HepG2 (cell line): ENCODE data around the gene L3MBTL1. TPM values are rescaled to one million over a fixed set of nuclear protein-coding genes. Genes with fewer than 3 reads are reported as not detected.

Experiments
- ATAC-seq: fragments of 200-7000 bp; cut with Tn5 transposase; 3 replicates; pipeline ENCODE4 v1.9.1; 2020; ENCODE audit warnings: mild to moderate bottlenecking, moderate library complexity
- BruUV-seq: library from RNA; stranded (reverse); fragments of 400-500 nt; replicated peaks from 2 replicates; lab custom pipeline; 2021; lab: Mats Ljungman, UMichigan
- CTCF ChIA-PET: fragments of 300-600 bp; formaldehyde crosslinking; extraction: SDS; loops from one replicate; lab custom pipeline; 2021; ENCODE audit warnings: low total read pairs, inconsistent platforms, low intra/inter-chr PET ratio; lab: Yijun Ruan, JAX
- POLR2A ChIA-PET: fragments of 350-600 bp; sonication (Branson Sonifier 250); formaldehyde crosslinking; loops from one replicate; lab custom pipeline; 2020; ENCODE audit warnings: antibody characterized with exemption, inconsistent platforms; lab: Yijun Ruan, JAX
- DNase-seq: peaks from one replicate; pipeline ENCODE4 v3.0.0-alpha.2; 2015; ENCODE audit warnings: low spot score
- FAIRE-seq: peaks from 3 replicates; lab custom pipeline; 2011; peaks lifted over from hg19 to GRCh38; lab: Jason Lieb, UNC
- H2AFZ ChIP-seq: one replicate; pipeline ENCODE4 v1.6.1; 2011; ENCODE audit warnings: low read length, inconsistent platforms
- H3K27ac ChIP-seq: fragments of 300-600 bp; 3 replicates; pipeline ENCODE4 v1.8.0; 2011; ENCODE audit warnings: mixed run types, mild to moderate bottlenecking, mixed read lengths, low read length, inconsistent platforms; ENCODE audit not compliant: insufficient read depth; ENCODE audit errors: extremely low read length
- H3K27me3 ChIP-seq, 2 experiments: fragments of 200-600 bp in 1 of 2; 2 replicates in 1 of 2; 3 replicates in 1 of 2; pipeline versions ENCODE4 v1.6.0 to v1.8.0; 2011; ENCODE audit warnings: low read length in 2 of 2, mild to moderate bottlenecking in 2 of 2, moderate library complexity in 2 of 2, inconsistent platforms in 1 of 2; ENCODE audit not compliant: insufficient read depth in 2 of 2, control insufficient read depth in 1 of 2
- H3K36me3 ChIP-seq, 2 experiments: fragments of 200-600 bp in 1 of 2; replicated peaks in 1 of 2; 2 replicates in 1 of 2; 3 replicates in 1 of 2; pipeline versions ENCODE4 v1.5.1 to v1.8.0; 2011; ENCODE audit warnings: low read length in 2 of 2, inconsistent platforms in 1 of 2; ENCODE audit not compliant: insufficient read depth in 2 of 2, control insufficient read depth in 1 of 2
- H3K4me1 ChIP-seq: 2 replicates; pipeline ENCODE4 v1.5.1; 2012; ENCODE audit warnings: low read length, inconsistent platforms; ENCODE audit not compliant: insufficient read depth
- H3K4me2 ChIP-seq: 2 replicates; pipeline ENCODE4 v1.6.0; 2011; ENCODE audit warnings: low read depth, low read length, inconsistent platforms
- H3K4me3 ChIP-seq, 3 experiments: fragments of 200-600 bp in 1 of 3; sonication (generic), shearing (Covaris generic) in 1 of 3; replicated peaks in 1 of 3; 2 replicates each; pipeline ENCODE4 v1.5.1; 2011 to 2016; ENCODE audit warnings: low read length in 3 of 3, inconsistent platforms in 2 of 3, low read depth in 2 of 3, mild to moderate bottlenecking in 2 of 3, control low read depth in 1 of 3, mixed read lengths in 1 of 3; ENCODE audit not compliant: insufficient read depth in 1 of 3
- H3K79me2 ChIP-seq: one replicate; pipeline ENCODE4 v1.6.1; 2011; ENCODE audit warnings: low read length, inconsistent platforms; ENCODE audit not compliant: insufficient read depth
- H3K9ac ChIP-seq: 2 replicates; pipeline ENCODE4 v1.6.0; 2011; ENCODE audit warnings: mild to moderate bottlenecking, low read depth, low read length, inconsistent platforms; ENCODE audit not compliant: insufficient read depth
- H3K9me3 ChIP-seq: 2 replicates; pipeline ENCODE4 v1.5.1; 2012; ENCODE audit warnings: mild to moderate bottlenecking, low read length
- H4K20me1 ChIP-seq: 2 replicates; pipeline ENCODE4 v1.6.0; 2011; ENCODE audit warnings: inconsistent platforms, mild to moderate bottlenecking, low read length, moderate library complexity; ENCODE audit not compliant: insufficient read depth
- ARNT2 ChIP-seq: sonication (generic); formaldehyde crosslinking; IDR thresholded peaks from 2 replicates; pipeline ENCODE4 v1.8.0; 2022; ENCODE audit warnings: mild to moderate bottlenecking, low read depth, missing genetic modification reagents, moderate library complexity
- ARNTL ChIP-seq: sonication (generic); formaldehyde crosslinking; IDR thresholded peaks from 2 replicates; pipeline ENCODE4 v1.4.0; 2020; ENCODE audit warnings: mild to moderate bottlenecking, missing genetic modification reagents
- ELF3 ChIP-seq: IDR thresholded peaks from 2 replicates; pipeline ENCODE4 v1.6.1; 2016; ENCODE audit warnings: missing genetic modification reagents, missing compliant biosample characterization
- KLF6 ChIP-seq: IDR thresholded peaks from 2 replicates; pipeline ENCODE4 v1.8.0; 2016; ENCODE audit warnings: missing biosample characterization, missing genetic modification reagents
- NAIF1 ChIP-seq: sonication (generic); formaldehyde crosslinking; IDR thresholded peaks from 2 replicates; pipeline ENCODE4 v1.5.0; 2020; ENCODE audit warnings: mild to moderate bottlenecking, missing genetic modification reagents, borderline replicate concordance
- NR2F1 ChIP-seq, 2 experiments: fragments of 450-650 bp in 1 of 2; formaldehyde crosslinking in 1 of 2; IDR thresholded peaks; 2 replicates each; pipeline versions ENCODE4 v1.5.0 to v1.6.1; 2016 to 2020; ENCODE audit warnings: mild to moderate bottlenecking in 1 of 2, missing compliant biosample characterization in 1 of 2, missing genetic modification reagents in 1 of 2, moderate library complexity in 1 of 2
- POGZ ChIP-seq: sonication (generic); formaldehyde crosslinking; IDR thresholded peaks from 2 replicates; pipeline ENCODE4 v1.4.0; 2020; ENCODE audit warnings: mild to moderate bottlenecking, missing genetic modification reagents
- POLR2A ChIP-seq, 2 experiments: IDR thresholded peaks; 2 replicates each; pipeline ENCODE4 v1.6.1; 2011; ENCODE audit warnings: low read depth in 2 of 2, low read length in 2 of 2, mild to moderate bottlenecking in 1 of 2, moderate library complexity in 1 of 2; ENCODE audit not compliant: insufficient read depth in 1 of 2
- POLR2AphosphoS2 ChIP-seq: IDR thresholded peaks from 2 replicates; pipeline ENCODE4 v1.6.1; 2011; ENCODE audit warnings: low read depth, low read length, improper control_type of control experiment
- POLR2G ChIP-seq: fragments of 200-400 bp; formaldehyde crosslinking; IDR thresholded peaks from 2 replicates; pipeline ENCODE4 v1.6.1; 2018; ENCODE audit warnings: mild to moderate bottlenecking, low read depth, low read length, moderate library complexity
- PRPF4 ChIP-seq: fragments of 200-400 bp; formaldehyde crosslinking; IDR thresholded peaks from 2 replicates; pipeline ENCODE4 v1.6.1; 2016; ENCODE audit warnings: low read length, low read depth; ENCODE audit not compliant: poor library complexity, severe bottlenecking
- RBFOX2 ChIP-seq: fragments of 200-400 bp; formaldehyde crosslinking; IDR thresholded peaks from 2 replicates; pipeline ENCODE4 v1.6.1; 2017; ENCODE audit warnings: low read depth, mild to moderate bottlenecking, low read length
- SP2 ChIP-seq: sonication (generic); formaldehyde crosslinking; IDR thresholded peaks from 2 replicates; pipeline ENCODE4 v1.5.1; 2020; ENCODE audit warnings: mild to moderate bottlenecking, missing genetic modification reagents
- TSC22D2 ChIP-seq: sonication (generic); formaldehyde crosslinking; IDR thresholded peaks from 2 replicates; pipeline ENCODE4 v1.5.1; 2020; ENCODE audit warnings: missing genetic modification reagents, mild to moderate bottlenecking, borderline replicate concordance
- ZBTB20 ChIP-seq: sonication (generic); formaldehyde crosslinking; IDR thresholded peaks from 2 replicates; pipeline ENCODE4 v1.8.1; 2023; ENCODE audit warnings: missing genetic modification reagents, low read depth, mild to moderate bottlenecking, borderline replicate concordance
- ZBTB25 ChIP-seq: IDR thresholded peaks from 2 replicates; pipeline ENCODE4 v1.6.1; 2018; ENCODE audit warnings: missing genetic modification reagents
- ZFX ChIP-seq: sonication (generic); formaldehyde crosslinking; IDR thresholded peaks from 2 replicates; pipeline ENCODE4 v1.4.0; 2020; ENCODE audit warnings: mild to moderate bottlenecking, low read depth, missing genetic modification reagents, moderate library complexity
- ZMYM4 ChIP-seq: sonication (generic); formaldehyde crosslinking; IDR thresholded peaks from 2 replicates; pipeline ENCODE4 v1.8.1; 2023; ENCODE audit warnings: mild to moderate bottlenecking, missing genetic modification reagents
- ZNF496 ChIP-seq: sonication (generic); formaldehyde crosslinking; IDR thresholded peaks from 2 replicates; pipeline ENCODE4 v1.8.1; 2023; ENCODE audit warnings: mild to moderate bottlenecking, moderate library complexity, missing genetic modification reagents; ENCODE audit not compliant: insufficient replicate concordance
- ZNF724P ChIP-seq: sonication (generic); formaldehyde crosslinking; IDR thresholded peaks from 2 replicates; pipeline ENCODE4 v1.8.0; 2022; ENCODE audit warnings: missing genetic modification reagents, borderline replicate concordance
- ZNF775 ChIP-seq: sonication (generic); formaldehyde crosslinking; IDR thresholded peaks from 2 replicates; pipeline ENCODE4 v1.4.0; 2020; ENCODE audit warnings: missing genetic modification reagents, mild to moderate bottlenecking, moderate library complexity, borderline replicate concordance
- ZNF816 ChIP-seq: sonication (generic); formaldehyde crosslinking; IDR thresholded peaks from 2 replicates; pipeline ENCODE4 v1.8.0; 2022; ENCODE audit warnings: missing genetic modification reagents, mild to moderate bottlenecking, borderline replicate concordance
- ZSCAN5A ChIP-seq: sonication (generic); formaldehyde crosslinking; IDR thresholded peaks from 2 replicates; pipeline ENCODE4 v1.8.0; 2022; ENCODE audit warnings: mild to moderate bottlenecking, missing genetic modification reagents, borderline replicate concordance
- WGBS: methylation state at CpG from one replicate; pipeline ENCODE4 v1.1.6; 2017; ENCODE audit warnings: low lambda C conversion rate; 5-methylcytosine and 5-hydroxymethylcytosine counted together
- in situ Hi-C: cut with HindIII; loops from 2 replicates; pipeline ENCODE4 v1.10.0; 2017; ENCODE audit warnings: low pct_unique_long_range_greater_than_20kb; ENCODE audit not compliant: extremely low pct_ligation_motif_present
- intact Hi-C: fragments of 100-400 bp; cut with micrococcal nuclease; formaldehyde crosslinking; loops from one replicate; pipeline ENCODE4 v1.10.0; 2022; ENCODE audit not compliant: unreplicated experiment
- polyA plus RNA-seq, 8 experiments: library from polyadenylated mRNA; depleted of rRNA in 3 of 8; stranded (reverse) in 7 of 8; unstranded in 1 of 8; fragments of >200 nt; fragmentation: Illumina TruSeq in 4 of 8; extraction: Trizol in 4 of 8; gene quantifications; 2 replicates each; pipeline versions ENCODE4 v1.2.1 to v1.2.3, GENCODE V29; 2011 to 2016; ENCODE audit warnings: low read depth in 4 of 8, missing spikeins in 1 of 8, mixed read lengths in 1 of 8; ENCODE audit not compliant: insufficient read depth in 1 of 8
- total RNA-seq, 5 experiments: library from RNA; depleted of rRNA; stranded (reverse); fragments of >200 nt; fragmentation: Illumina TruSeq; extraction: Trizol; gene quantifications; 2 replicates each; pipeline ENCODE4 v1.2.3, GENCODE V29; 2016; ENCODE audit warnings: low read depth in 1 of 5

The L3MBTL1 gene
- total and polyA plus RNA-seq, 2 of the 13 experiments (the other 11 are each of a cell fraction or from before 2014, with no cell fraction given), result 9.0 to 17.8 TPM

GRCh38 chr20:43460172-43460829 lies 47.2 kb upstream of the L3MBTL1 start:
- no peak for ATAC-seq
- peaks cover 65% of the 10 kb centered on the region for H4K20me1 ChIP-seq
- no peak for TF ChIP-seq ZBTB20 (CRISPR knock-in tag)
- no peak for TF ChIP-seq NAIF1 (CRISPR knock-in tag)
- TF ChIP-seq POLR2G, result 0 out of 2 replicates have a peak, but pooled peaks have one; percentile 27
- no peak for TF ChIP-seq TSC22D2 (CRISPR knock-in tag)
- TF ChIP-seq ZNF724P (CRISPR knock-in tag), result no peak
- TF ChIP-seq ELF3, result no peak
- TF ChIP-seq POLR2A (IDR thresholded peaks at IDR 0.05; ENCODE audit: insufficient read depth in 1 of 2, low read depth in 2 of 2, low read length in 2 of 2), result peak; percentile 19 to 33; a peak in 1 of 4 replicates
- TF ChIP-seq ARNTL (CRISPR knock-in tag), result 0 out of 2 replicates have a peak, but pooled peaks have one; percentile 30
- no peak for TF ChIP-seq SP2 (CRISPR knock-in tag)
- TF ChIP-seq PRPF4, result peak; percentile 11
- TF ChIP-seq ZMYM4 (CRISPR knock-in tag), result peak; percentile 71
- peak; percentile 63; the same call in 1 of the 2 replicates for TF ChIP-seq POGZ
- no peak for TF ChIP-seq ZBTB25 (CRISPR knock-in tag)
- TF ChIP-seq ZSCAN5A, result 0 out of 2 replicates have a peak, but pooled peaks have one; percentile 52
- TF ChIP-seq ZNF775 (CRISPR knock-in tag), result no peak
- peak; percentile 62 for TF ChIP-seq RBFOX2
- TF ChIP-seq ARNT2, result 0 out of 2 replicates have a peak, but pooled peaks have one; percentile 29
- TF ChIP-seq KLF6, result no peak
- no peak for TF ChIP-seq ZNF816
- 0 out of 2 replicates have a peak, but pooled peaks have one; percentile 1 for TF ChIP-seq POLR2AphosphoS2
- TF ChIP-seq ZNF496 (CRISPR knock-in tag), result no peak
- TF ChIP-seq NR2F1 (CRISPR knock-in tag; IDR thresholded peaks at IDR 0.05), result 0 out of 4 replicates have a peak, but pooled peaks of 1 of the 2 experiments have one; percentile 36
- 0 out of 2 replicates have a peak, but pooled peaks have one; percentile 5 for TF ChIP-seq ZFX (CRISPR knock-in tag)

More at GRCh38 chr20:43460172-43460829, 47.2 kb upstream of the L3MBTL1 start:
- 97% methylated on average over 23 of the region's 23 CpGs for WGBS
- Histone ChIP-seq H3K4me1 (peaks cover 55% of the 10 kb centered on the region), H3K79me2 (peaks cover 53% of the 10 kb centered on the region), H3K27ac (no peak overlapping the region), H3K9me3 (no peaks in the 10 kb centered on the region), H3K4me3 (no peak overlapping the region), H3K4me2 (0 out of 2 replicates have a peak overlapping the region, but pooled peaks have one; percentile 2), H3K36me3 (peaks cover 17 to 63% of the 10 kb centered on the region in 2 experiments), H3K27me3 (no peaks in the 10 kb centered on the region; a peak in 1 of 5 replicates), H3K9ac (no peak overlapping the region), H2AFZ (no peak overlapping the region)
- no TSS peak for BruUV-seq
- ChIA-PET POLR2A (interaction anchor here (1.6 kb wide), 1 partner anchor 15 kb away, joined by 3 read pairs; no protein-coding TSS in a partner anchor), CTCF (no interaction called here)
- FAIRE-seq (no peak), DNase-seq (no peak)
- intact Hi-C loops (no loop called here), in situ Hi-C loops (no loop called here)
